Measurements from ENCODE around the gene TRA2A. TPM values are rescaled to one million over a fixed set of nuclear protein-coding genes. Genes with fewer than 3 reads are reported as not detected.

TRA2A gene
- total and polyA plus RNA-seq, 10 of the 15 experiments (the other 5 are each of a cell fraction or from before 2014, with no cell fraction given) = 25.0 to 224 (median 91.3) TPM

DNA sequence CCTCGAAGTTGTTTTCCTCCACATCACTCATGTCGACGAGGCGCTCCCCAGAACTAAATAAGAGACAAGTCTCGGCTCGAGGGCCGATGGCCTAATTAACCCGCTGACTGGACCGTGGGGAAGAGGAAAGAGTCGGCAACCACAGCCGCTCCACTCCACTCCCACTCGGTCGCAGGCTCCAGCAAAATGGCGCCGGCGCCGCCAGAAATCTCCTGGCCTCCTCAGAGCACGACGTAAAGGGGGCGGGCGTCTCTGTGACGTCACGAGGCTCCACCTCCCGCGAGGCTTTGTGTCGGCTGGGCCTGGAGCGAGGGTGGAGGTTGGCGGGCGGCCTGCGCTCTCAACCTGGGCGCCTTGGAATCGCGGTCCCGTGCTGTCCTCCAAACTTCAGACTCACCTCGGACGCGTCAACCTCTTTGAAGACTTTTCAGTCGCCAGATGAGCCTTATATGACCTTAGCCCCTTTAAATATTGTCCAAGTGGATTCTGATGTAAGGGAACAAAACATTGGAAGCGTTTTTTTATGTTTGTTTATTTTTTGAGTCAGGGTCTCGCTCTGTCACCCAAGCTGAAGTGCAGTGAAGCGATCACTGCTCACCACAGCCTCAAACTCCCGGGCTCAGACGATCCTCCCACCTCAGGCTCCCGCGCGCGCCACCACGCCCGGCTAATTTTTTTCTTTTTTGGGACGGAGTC is at the start of gene TRA2A (continued):
- TF ChIP-seq SMC3 (IDR thresholded peaks at IDR 0.05; ENCODE audit: borderline replicate concordance, low read length) = no peak
- peak; percentile 94; the same call in 1 of the 2 replicates for TF ChIP-seq CHD1 (IDR thresholded peaks at IDR 0.05; ENCODE audit: low read depth, low read length)
- peak; percentile 95 for TF ChIP-seq CREM (IDR thresholded peaks at IDR 0.05; ENCODE audit: low read depth)
- no peak for TF ChIP-seq E2F8 (IDR thresholded peaks at IDR 0.05; ENCODE audit: low read depth, partially characterized antibody)
- no peak for TF ChIP-seq HDAC6 (IDR thresholded peaks at IDR 0.05; ENCODE audit: unreplicated experiment)
- TF ChIP-seq, protein P1, sequence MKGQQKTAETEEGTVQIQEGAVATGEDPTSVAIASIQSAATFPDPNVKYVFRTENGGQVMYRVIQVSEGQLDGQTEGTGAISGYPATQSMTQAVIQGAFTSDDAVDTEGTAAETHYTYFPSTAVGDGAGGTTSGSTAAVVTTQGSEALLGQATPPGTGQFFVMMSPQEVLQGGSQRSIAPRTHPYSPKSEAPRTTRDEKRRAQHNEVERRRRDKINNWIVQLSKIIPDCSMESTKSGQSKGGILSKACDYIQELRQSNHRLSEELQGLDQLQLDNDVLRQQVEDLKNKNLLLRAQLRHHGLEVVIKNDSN (IDR thresholded peaks at IDR 0.05; ENCODE audit: borderline replicate concordance, extremely low read length, insufficient read depth, low read depth, low read length) = no peak
- peak; percentile 53; the same call in 1 of the 2 replicates for TF ChIP-seq SREBF1 (IDR thresholded peaks at IDR 0.05; ENCODE audit: low read length)
- no peak for TF ChIP-seq RAD21 (IDR thresholded peaks at IDR 0.05; ENCODE audit: insufficient read depth, low read depth, low read length)
- TF ChIP-seq HCFC1 (IDR thresholded peaks at IDR 0.05; ENCODE audit: low read length) = peak; percentile 42; the same call in 1 of the 2 replicates
- 0 out of 2 replicates have a peak, but pooled peaks have one; percentile 40 for TF ChIP-seq JUND (IDR thresholded peaks at IDR 0.05; ENCODE audit: low read depth, low read length)
- no peak for TF ChIP-seq SUZ12 (IDR thresholded peaks at IDR 0.05; ENCODE audit: unreplicated experiment)
- no peak for TF ChIP-seq TCF7 (IDR thresholded peaks at IDR 0.05; ENCODE audit: borderline replicate concordance)

Data from GM12878 (cell line).